IMR-90 (cell line): ENCODE data around the gene RBMS3. TPM values are rescaled to one million over a fixed set of nuclear protein-coding genes. Genes with fewer than 3 reads are reported as not detected.

ENCODE experiments used
- ATAC-seq: fragments of 200-7000 bp; cut with Tn5 transposase; 2 replicates; pipeline ENCODE4 v1.9.1; 2020; ENCODE audit warnings: low read depth, mild to moderate bottlenecking, moderate library complexity
- BruUV-seq: library from RNA; stranded (reverse); fragments of 400-500 nt; replicated peaks from 2 replicates; lab custom pipeline; 2021; lab: Mats Ljungman, UMichigan
- CTCF ChIA-PET: fragments of 300-600 bp; formaldehyde crosslinking; extraction: SDS; loops from one replicate; lab custom pipeline; 2021; ENCODE audit warnings: antibody characterized with exemption; lab: Yijun Ruan, JAX
- POLR2A ChIA-PET: fragments of 300-600 bp; sonication (Branson Sonifier 250); formaldehyde crosslinking; loops from one replicate; lab custom pipeline; 2022; ENCODE audit warnings: antibody characterized with exemption; ENCODE audit not compliant: unreplicated experiment; lab: Charles Lee
- DNase-seq: peaks from one replicate; pipeline ENCODE4 v3.0.0; 2013
- H2AFZ ChIP-seq: replicated peaks from 2 replicates; pipeline ENCODE3; 2013; ENCODE audit warnings: low read length, mild to moderate bottlenecking; ENCODE audit not compliant: poor library complexity
- H2AK5ac ChIP-seq: 2 replicates; pipeline ENCODE4 v1.6.1; 2013; ENCODE audit warnings: low read depth, low read length, inconsistent platforms
- H2AK9ac ChIP-seq: replicated peaks from 2 replicates; pipeline ENCODE3; 2013; ENCODE audit warnings: mild to moderate bottlenecking, low read depth, low read length, moderate library complexity; ENCODE audit not compliant: poor library complexity
- H2BK120ac ChIP-seq: 2 replicates; pipeline ENCODE4 v1.6.1; 2013; ENCODE audit warnings: low read depth, low read length, inconsistent platforms
- H2BK15ac ChIP-seq: 3 replicates; pipeline ENCODE4 v1.6.1; 2013; ENCODE audit warnings: low read depth, low read length, inconsistent platforms
- H2BK20ac ChIP-seq: 2 replicates; pipeline ENCODE4 v1.6.1; 2013; ENCODE audit warnings: low read depth, mild to moderate bottlenecking, inconsistent platforms, low read length, moderate library complexity
- H2BK5ac ChIP-seq: 2 replicates; pipeline ENCODE4 v1.6.1; 2013; ENCODE audit warnings: mild to moderate bottlenecking, low read depth, low read length, inconsistent platforms; ENCODE audit not compliant: poor library complexity, severe bottlenecking
- H3K14ac ChIP-seq: replicated peaks from 2 replicates; pipeline ENCODE4 v1.6.1; 2013; ENCODE audit warnings: low read depth, low read length, inconsistent platforms
- H3K18ac ChIP-seq: 2 replicates; pipeline ENCODE4 v1.6.1; 2013; ENCODE audit warnings: low read depth, low read length, control low read depth
- H3K23ac ChIP-seq: 2 replicates; pipeline ENCODE4 v1.6.1; 2013; ENCODE audit warnings: low read depth, low read length, inconsistent platforms
- H3K27ac ChIP-seq: 2 replicates; pipeline ENCODE4 v1.5.1; 2013; ENCODE audit warnings: mild to moderate bottlenecking, control low read depth, low read length; ENCODE audit not compliant: insufficient read depth
- H3K27me3 ChIP-seq: 2 replicates; pipeline ENCODE4 v1.6.1; 2013; ENCODE audit warnings: low read length; ENCODE audit not compliant: control insufficient read depth, insufficient read depth
- H3K36me3 ChIP-seq: 2 replicates; pipeline ENCODE4 v1.6.1; 2013; ENCODE audit warnings: low read length, mixed read lengths; ENCODE audit not compliant: control insufficient read depth, insufficient read depth
- H3K4ac ChIP-seq: 2 replicates; pipeline ENCODE4 v1.6.1; 2013; ENCODE audit warnings: low read depth, low read length, inconsistent platforms
- H3K4me1 ChIP-seq: 2 replicates; pipeline ENCODE4 v1.6.1; 2013; ENCODE audit warnings: low read length, mixed read lengths; ENCODE audit not compliant: control insufficient read depth, insufficient read depth
- H3K4me2 ChIP-seq: 2 replicates; pipeline ENCODE4 v1.6.1; 2013; ENCODE audit warnings: low read depth, mild to moderate bottlenecking, control low read depth, low read length, moderate library complexity
- H3K4me3 ChIP-seq: 2 replicates; pipeline ENCODE4 v1.5.1; 2013; ENCODE audit warnings: low read depth, mild to moderate bottlenecking, control low read depth, low read length, moderate library complexity; ENCODE audit not compliant: insufficient read depth
- H3K56ac ChIP-seq: 2 replicates; pipeline ENCODE4 v1.6.1; 2013; ENCODE audit warnings: low read length, inconsistent platforms; ENCODE audit not compliant: insufficient read depth; ENCODE audit errors: extremely low read depth
- H3K79me1 ChIP-seq, 2 experiments: 2 replicates each; pipeline ENCODE4 v1.6.1; 2013; ENCODE audit warnings: low read length in 2 of 2, inconsistent platforms in 1 of 2, low read depth in 1 of 2
- H3K9ac ChIP-seq: 2 replicates; pipeline ENCODE4 v1.6.1; 2013; ENCODE audit warnings: low read depth, low read length, control low read depth
- H3K9me1 ChIP-seq: 2 replicates; pipeline ENCODE4 v1.6.1; 2013; ENCODE audit warnings: low read length, inconsistent platforms; ENCODE audit not compliant: insufficient read depth
- H3K9me3 ChIP-seq: 2 replicates; pipeline ENCODE4 v1.6.1; 2013; ENCODE audit warnings: low read length; ENCODE audit not compliant: control insufficient read depth, insufficient read depth
- H4K20me1 ChIP-seq: 2 replicates; pipeline ENCODE4 v1.6.1; 2013; ENCODE audit warnings: low read length, inconsistent platforms; ENCODE audit not compliant: insufficient read depth
- H4K5ac ChIP-seq: 2 replicates; pipeline ENCODE4 v1.6.1; 2013; ENCODE audit warnings: mild to moderate bottlenecking, low read depth, low read length, control low read depth
- H4K8ac ChIP-seq, 2 experiments: 2 replicates each; pipeline ENCODE4 v1.6.1; 2013; ENCODE audit warnings: low read depth in 2 of 2, low read length in 2 of 2, control low read depth in 1 of 2, inconsistent platforms in 1 of 2
- H4K91ac ChIP-seq: 2 replicates; pipeline ENCODE4 v1.6.1; 2013; ENCODE audit warnings: low read depth, low read length, inconsistent platforms; ENCODE audit not compliant: insufficient read depth
- BHLHE40 ChIP-seq: fragments of 150-350 bp; IDR thresholded peaks from 2 replicates; pipeline ENCODE4 v1.6.1; 2016; ENCODE audit warnings: mild to moderate bottlenecking, low read depth, low read length
- CEBPB ChIP-seq: IDR thresholded peaks from 2 replicates; pipeline ENCODE4 v1.6.1; 2012; ENCODE audit warnings: low read depth, low read length, improper control_type of control experiment
- CHD1 ChIP-seq: IDR thresholded peaks from 2 replicates; pipeline ENCODE4 v1.6.1; 2012; ENCODE audit warnings: low read depth, low read length, improper control_type of control experiment
- ELK1 ChIP-seq: fragments of 150-350 bp; IDR thresholded peaks from 2 replicates; pipeline ENCODE4 v1.6.1; 2016; ENCODE audit warnings: low read depth, mild to moderate bottlenecking, low read length, moderate library complexity, borderline replicate concordance
- FOS ChIP-seq: fragments of 150-350 bp; IDR thresholded peaks from 2 replicates; pipeline ENCODE4 v1.6.1; 2016; ENCODE audit warnings: low read depth, low read length
- MAFK ChIP-seq: IDR thresholded peaks from 2 replicates; pipeline ENCODE4 v1.6.1; 2012; ENCODE audit warnings: low read depth, low read length, improper control_type of control experiment
- MAZ ChIP-seq: IDR thresholded peaks from 2 replicates; pipeline ENCODE4 v1.6.1; 2012; ENCODE audit warnings: low read depth, mild to moderate bottlenecking, low read length, improper control_type of control experiment, moderate library complexity, borderline replicate concordance
- MXI1 ChIP-seq: IDR thresholded peaks from 2 replicates; pipeline ENCODE4 v1.6.1; 2012; ENCODE audit warnings: low read depth, mild to moderate bottlenecking, low read length, moderate library complexity, borderline replicate concordance
- NFE2L2 ChIP-seq: fragments of 150-350 bp; IDR thresholded peaks from 2 replicates; pipeline ENCODE4 v1.6.1; 2016; ENCODE audit warnings: low read depth, mild to moderate bottlenecking, low read length
- POLR2A ChIP-seq: IDR thresholded peaks from 2 replicates; pipeline ENCODE4 v1.6.1; 2012; ENCODE audit warnings: mild to moderate bottlenecking, low read depth, low read length
- RAD21 ChIP-seq: IDR thresholded peaks from 2 replicates; pipeline ENCODE4 v1.6.1; 2012; ENCODE audit warnings: low read length, improper control_type of control experiment
- RCOR1 ChIP-seq: IDR thresholded peaks from 2 replicates; pipeline ENCODE4 v1.6.1; 2012; ENCODE audit warnings: mild to moderate bottlenecking, low read length, improper control_type of control experiment; ENCODE audit not compliant: insufficient replicate concordance
- RFX5 ChIP-seq: IDR thresholded peaks from 2 replicates; pipeline ENCODE4 v1.8.0; 2012; ENCODE audit warnings: low read depth, mild to moderate bottlenecking, low read length, moderate library complexity
- SMC3 ChIP-seq: fragments of 150-350 bp; IDR thresholded peaks from 2 replicates; pipeline ENCODE4 v1.6.1; 2016; ENCODE audit warnings: low read depth, mild to moderate bottlenecking, antibody characterized with exemption, low read length, moderate library complexity
- WGBS, 2 experiments: methylation state at CpG; one replicate each; pipeline versions ENCODE4 v1.1.5 to v1.1.7; 2013; ENCODE audit warnings: missing lambda C conversion rate in 2 of 2; ENCODE audit not compliant: insufficient read length in 1 of 2; ENCODE audit errors: extremely low coverage in 2 of 2; 5-methylcytosine and 5-hydroxymethylcytosine counted together
- dilution Hi-C: fragments of 300-500 bp; cut with HindIII; formaldehyde crosslinking; loops from one replicate; pipeline ENCODE4 v1.14.3; 2018; ENCODE audit warnings: low sequenced_read_pairs; ENCODE audit not compliant: unreplicated experiment
- in situ Hi-C: fragments of 300-500 bp; cut with MboI; formaldehyde crosslinking; loops from 3 replicates; pipeline ENCODE4 v1.14.3; 2019; ENCODE audit warnings: low sequenced_read_pairs, inconsistent platforms, mixed read lengths
- intact Hi-C: fragments of 100-400 bp; cut with micrococcal nuclease; formaldehyde crosslinking; loops from 2 replicates; pipeline ENCODE4 v1.10.0; 2022
- polyA plus RNA-seq, 3 experiments: library from polyadenylated mRNA; depleted of rRNA; stranded (reverse); fragments of >200 nt; gene quantifications; 2 replicates each; pipeline ENCODE4 v1.2.3, GENCODE V29; 2012; ENCODE audit warnings: low replicate concordance in 1 of 3
- total RNA-seq: library from RNA; depleted of rRNA; stranded (reverse); fragments of >200 nt; gene quantifications from 2 replicates; pipeline ENCODE4 v1.2.3, GENCODE V29; 2012
- TF ChIP-seq, protein P1 (sequence below): conservative IDR thresholded peaks from 2 replicates; pipeline ENCODE4 v1.5.1; 2012; ENCODE audit warnings: mild to moderate bottlenecking, low read depth, low read length, improper control_type of control experiment
- TF ChIP-seq, protein P2 (sequence below): fragments of 150-350 bp; IDR thresholded peaks from 2 replicates; pipeline ENCODE4 v1.6.1; 2017; ENCODE audit warnings: mild to moderate bottlenecking, antibody characterized with exemption, low read length, low read depth

Gene RBMS3
- total and polyA plus RNA-seq, 2 of the 4 experiments (the other 2 are of a cell fraction): 15.2 to 127 TPM

DNA sequence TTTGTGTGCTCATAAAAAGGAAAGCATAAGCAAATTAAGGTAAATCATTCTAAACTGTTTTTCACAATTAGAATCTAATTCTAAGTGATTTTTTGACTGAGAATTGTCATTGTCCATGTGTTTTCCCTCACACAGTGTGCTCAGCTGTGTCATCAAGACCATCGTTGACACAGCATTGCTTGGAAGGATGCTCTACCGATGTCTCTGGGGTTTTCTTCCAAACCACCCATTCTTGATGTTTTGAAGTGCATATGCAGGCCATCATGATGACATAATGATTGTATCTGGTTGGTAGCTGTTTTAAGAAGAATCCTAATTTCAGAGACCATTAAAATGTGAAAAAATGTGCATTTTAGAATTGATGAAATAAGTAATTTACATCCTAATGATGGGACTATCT lies 347.9 kb downstream of the RBMS3 start:
- Histone ChIP-seq H3K36me3 (no peaks in the 10 kb centered on the region), H3K9me1 (peaks cover 2% of the 10 kb centered on the region), H2BK120ac (no peak overlapping the region), H3K4me3 (no peak overlapping the region), H3K9ac (no peak overlapping the region), H3K18ac (peak overlapping the region; percentile 86; the same call in 1 of the 2 replicates), H2AK9ac (no peak overlapping the region), H3K56ac (no peak overlapping the region), H4K5ac (peak overlapping the region; percentile 79; the same call in 1 of the 2 replicates), H4K91ac (no peak overlapping the region; the same call in 1 of the 2 replicates), H3K27ac (no peak overlapping the region), H3K4me2 (no peak overlapping the region), H3K23ac (no peak overlapping the region), H3K9me3 (no peaks in the 10 kb centered on the region), H4K20me1 (no peaks in the 10 kb centered on the region), H2AFZ (no peak overlapping the region), H2AK5ac (no peak overlapping the region), H3K14ac (no peak overlapping the region), H2BK5ac (no peak overlapping the region), H3K79me1 (peaks cover 8 to 12% of the 10 kb centered on the region in 2 experiments; a peak in 2 of 4 replicates), H3K4me1 (peaks cover 3% of the 10 kb centered on the region), H2BK20ac (no peak overlapping the region), H3K4ac (no peak overlapping the region), H2BK15ac (no peak overlapping the region), H4K8ac (0 out of 4 replicates have a peak overlapping the region, but pooled peaks of 1 of the 2 experiments have one; percentile 15), H3K27me3 (no peaks in the 10 kb centered on the region)
- no peak for TF ChIP-seq FOS
- TF ChIP-seq RAD21: no peak
- no peak for TF ChIP-seq ELK1
- TF ChIP-seq MAZ: no peak
- TF ChIP-seq SMC3: no peak
- TF ChIP-seq CEBPB: no peak
- no peak for TF ChIP-seq RCOR1
- no peak for TF ChIP-seq POLR2A
- no peak for TF ChIP-seq NFE2L2
- TF ChIP-seq, protein P1, sequence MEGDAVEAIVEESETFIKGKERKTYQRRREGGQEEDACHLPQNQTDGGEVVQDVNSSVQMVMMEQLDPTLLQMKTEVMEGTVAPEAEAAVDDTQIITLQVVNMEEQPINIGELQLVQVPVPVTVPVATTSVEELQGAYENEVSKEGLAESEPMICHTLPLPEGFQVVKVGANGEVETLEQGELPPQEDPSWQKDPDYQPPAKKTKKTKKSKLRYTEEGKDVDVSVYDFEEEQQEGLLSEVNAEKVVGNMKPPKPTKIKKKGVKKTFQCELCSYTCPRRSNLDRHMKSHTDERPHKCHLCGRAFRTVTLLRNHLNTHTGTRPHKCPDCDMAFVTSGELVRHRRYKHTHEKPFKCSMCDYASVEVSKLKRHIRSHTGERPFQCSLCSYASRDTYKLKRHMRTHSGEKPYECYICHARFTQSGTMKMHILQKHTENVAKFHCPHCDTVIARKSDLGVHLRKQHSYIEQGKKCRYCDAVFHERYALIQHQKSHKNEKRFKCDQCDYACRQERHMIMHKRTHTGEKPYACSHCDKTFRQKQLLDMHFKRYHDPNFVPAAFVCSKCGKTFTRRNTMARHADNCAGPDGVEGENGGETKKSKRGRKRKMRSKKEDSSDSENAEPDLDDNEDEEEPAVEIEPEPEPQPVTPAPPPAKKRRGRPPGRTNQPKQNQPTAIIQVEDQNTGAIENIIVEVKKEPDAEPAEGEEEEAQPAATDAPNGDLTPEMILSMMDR: no peak
- no peak for TF ChIP-seq MXI1
- no peak for TF ChIP-seq CHD1
- no peak for TF ChIP-seq BHLHE40
- TF ChIP-seq, protein P2, sequence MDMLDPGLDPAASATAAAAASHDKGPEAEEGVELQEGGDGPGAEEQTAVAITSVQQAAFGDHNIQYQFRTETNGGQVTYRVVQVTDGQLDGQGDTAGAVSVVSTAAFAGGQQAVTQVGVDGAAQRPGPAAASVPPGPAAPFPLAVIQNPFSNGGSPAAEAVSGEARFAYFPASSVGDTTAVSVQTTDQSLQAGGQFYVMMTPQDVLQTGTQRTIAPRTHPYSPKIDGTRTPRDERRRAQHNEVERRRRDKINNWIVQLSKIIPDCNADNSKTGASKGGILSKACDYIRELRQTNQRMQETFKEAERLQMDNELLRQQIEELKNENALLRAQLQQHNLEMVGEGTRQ: no peak
- no peak for TF ChIP-seq RFX5
- TF ChIP-seq MAFK: no peak
- WGBS, 2 experiments: 40% methylated on average over 1 of the region's 2 CpGs; no CpG with 5 or more reads in 1 of the 2 experiments
- dilution Hi-C loops: no loop called here
- ChIA-PET POLR2A (no interaction called here), CTCF (no interaction called here)
- BruUV-seq: no TSS peak
- DNase-seq: no peak
- in situ Hi-C loops: no loop called here
- intact Hi-C loops: loop anchor here (10.0 kb wide), 1 partner anchor 126 kb away; no protein-coding TSS in a partner anchor
- ATAC-seq: no peak
